HepG2 (cell line): ENCODE measurements around the gene KPNB1. TPM values are rescaled to one million over a fixed set of nuclear protein-coding genes. Genes with fewer than 3 reads are reported as not detected.

Experiments
- ARNT2 ChIP-seq: sonication (generic); formaldehyde crosslinking; IDR thresholded peaks from 2 replicates; pipeline ENCODE4 v1.8.0; 2022; ENCODE audit warnings: mild to moderate bottlenecking, low read depth, missing genetic modification reagents, moderate library complexity
- GFI1 ChIP-seq: sonication (generic); formaldehyde crosslinking; IDR thresholded peaks from 2 replicates; pipeline ENCODE4 v1.5.0; 2020; ENCODE audit warnings: missing genetic modification reagents, mild to moderate bottlenecking, borderline replicate concordance
- HNRNPUL1 ChIP-seq: fragments of 200-400 bp; formaldehyde crosslinking; IDR thresholded peaks from 2 replicates; pipeline ENCODE4 v1.6.1; 2017; ENCODE audit warnings: low read depth, mild to moderate bottlenecking, low read length, moderate library complexity
- JUNB ChIP-seq: sonication (generic); formaldehyde crosslinking; IDR thresholded peaks from 2 replicates; pipeline ENCODE4 v1.8.0; 2022; ENCODE audit warnings: missing genetic modification reagents, mild to moderate bottlenecking, borderline replicate concordance
- MED13 ChIP-seq: sonication (generic); formaldehyde crosslinking; IDR thresholded peaks from 2 replicates; pipeline ENCODE4 v1.5.0; 2020; ENCODE audit warnings: missing genetic modification reagents
- NR2F2 ChIP-seq: IDR thresholded peaks from 2 replicates; pipeline ENCODE4 v1.6.1; 2012; ENCODE audit warnings: low read depth, inconsistent platforms, borderline replicate concordance
- NR2F6 ChIP-seq, 2 experiments: IDR thresholded peaks; 2 replicates each; pipeline ENCODE4 v1.6.1; 2016; ENCODE audit warnings: antibody characterized with exemption in 1 of 2, mild to moderate bottlenecking in 1 of 2
- RBFOX2 ChIP-seq: fragments of 200-400 bp; formaldehyde crosslinking; IDR thresholded peaks from 2 replicates; pipeline ENCODE4 v1.6.1; 2017; ENCODE audit warnings: low read depth, mild to moderate bottlenecking, low read length
- RORA ChIP-seq: sonication (generic); formaldehyde crosslinking; IDR thresholded peaks from 2 replicates; pipeline ENCODE4 v1.5.0; 2020; ENCODE audit warnings: mild to moderate bottlenecking, missing genetic modification reagents, moderate library complexity
- RXRA ChIP-seq: sonication (generic); formaldehyde crosslinking; IDR thresholded peaks from 2 replicates; pipeline ENCODE4 v1.5.1; 2020; ENCODE audit warnings: missing genetic modification reagents
- SKI ChIP-seq: fragments of 450-650 bp; IDR thresholded peaks from one replicate; pipeline ENCODE4 v1.6.1; 2018; ENCODE audit warnings: mild to moderate bottlenecking; ENCODE audit not compliant: partially characterized antibody
- SMAD1 ChIP-seq: sonication (generic); formaldehyde crosslinking; IDR thresholded peaks from 2 replicates; pipeline ENCODE4 v1.4.0; 2020; ENCODE audit warnings: missing genetic modification reagents, low read depth, mild to moderate bottlenecking, borderline replicate concordance
- SP5 ChIP-seq: IDR thresholded peaks from 2 replicates; pipeline ENCODE4 v1.6.1; 2016; ENCODE audit warnings: low read depth, borderline replicate concordance
- TOE1 ChIP-seq: sonication (generic); formaldehyde crosslinking; IDR thresholded peaks from 2 replicates; pipeline ENCODE4 v1.4.0; 2020; ENCODE audit warnings: mild to moderate bottlenecking, missing genetic modification reagents
- ZMYM2 ChIP-seq: sonication (generic); formaldehyde crosslinking; IDR thresholded peaks from 2 replicates; pipeline ENCODE4 v1.8.0; 2022; ENCODE audit warnings: mild to moderate bottlenecking, missing genetic modification reagents
- ZNF33A ChIP-seq: sonication (generic); formaldehyde crosslinking; IDR thresholded peaks from 2 replicates; pipeline ENCODE4 v1.5.1; 2020; ENCODE audit warnings: missing genetic modification reagents, mild to moderate bottlenecking, moderate library complexity, borderline replicate concordance
- ZNF34 ChIP-seq: sonication (generic); formaldehyde crosslinking; IDR thresholded peaks from 2 replicates; pipeline ENCODE4 v1.4.0; 2020; ENCODE audit warnings: mild to moderate bottlenecking, missing genetic modification reagents, borderline replicate concordance
- ZNF644 ChIP-seq: IDR thresholded peaks from 2 replicates; pipeline ENCODE4 v1.6.1; 2016; ENCODE audit warnings: low read depth
- ZNF747 ChIP-seq: sonication (generic); formaldehyde crosslinking; IDR thresholded peaks from 2 replicates; pipeline ENCODE4 v1.8.1; 2023; ENCODE audit warnings: missing genetic modification reagents, mild to moderate bottlenecking, borderline replicate concordance
- ZNF761 ChIP-seq: sonication (generic); formaldehyde crosslinking; conservative IDR thresholded peaks from 2 replicates; pipeline ENCODE4 v1.4.0; 2020; ENCODE audit warnings: mild to moderate bottlenecking, missing genetic modification reagents
- polyA plus RNA-seq, 8 experiments: library from polyadenylated mRNA; depleted of rRNA in 3 of 8; stranded (reverse) in 7 of 8; unstranded in 1 of 8; fragments of >200 nt; fragmentation: Illumina TruSeq in 4 of 8; extraction: Trizol in 4 of 8; gene quantifications; 2 replicates each; pipeline versions ENCODE4 v1.2.1 to v1.2.3, GENCODE V29; 2011 to 2016; ENCODE audit warnings: low read depth in 4 of 8, missing spikeins in 1 of 8, mixed read lengths in 1 of 8; ENCODE audit not compliant: insufficient read depth in 1 of 8
- total RNA-seq, 5 experiments: library from RNA; depleted of rRNA; stranded (reverse); fragments of >200 nt; fragmentation: Illumina TruSeq; extraction: Trizol; gene quantifications; 2 replicates each; pipeline ENCODE4 v1.2.3, GENCODE V29; 2016; ENCODE audit warnings: low read depth in 1 of 5
- TF ChIP-seq, protein P1 (sequence below): sonication (generic); formaldehyde crosslinking; IDR thresholded peaks from 2 replicates; pipeline ENCODE4 v1.5.0; 2020; ENCODE audit warnings: missing genetic modification reagents
- TF ChIP-seq, protein P2 (sequence below): sonication (generic); formaldehyde crosslinking; IDR thresholded peaks from 2 replicates; pipeline ENCODE4 v1.4.0; 2020; ENCODE audit warnings: missing genetic modification reagents
- TF ChIP-seq, protein P3 (sequence below): sonication (generic); formaldehyde crosslinking; IDR thresholded peaks from 2 replicates; pipeline ENCODE4 v1.4.0; 2020; ENCODE audit warnings: mild to moderate bottlenecking, missing genetic modification reagents
- TF ChIP-seq, protein P4 (sequence below): sonication (generic); formaldehyde crosslinking; IDR thresholded peaks from 2 replicates; pipeline ENCODE4 v1.9.0; 2021; ENCODE audit warnings: missing genetic modification reagents, mild to moderate bottlenecking, borderline replicate concordance
- TF ChIP-seq, protein P5 (sequence below): sonication (generic); formaldehyde crosslinking; IDR thresholded peaks from 2 replicates; pipeline ENCODE4 v1.4.0; 2020; ENCODE audit warnings: missing genetic modification reagents; ENCODE audit errors: not compliant biosample characterization

KPNB1 gene
- total and polyA plus RNA-seq, 2 of the 13 experiments (the other 11 are each of a cell fraction or from before 2014, with no cell fraction given) = 164 to 424 TPM

DNA sequence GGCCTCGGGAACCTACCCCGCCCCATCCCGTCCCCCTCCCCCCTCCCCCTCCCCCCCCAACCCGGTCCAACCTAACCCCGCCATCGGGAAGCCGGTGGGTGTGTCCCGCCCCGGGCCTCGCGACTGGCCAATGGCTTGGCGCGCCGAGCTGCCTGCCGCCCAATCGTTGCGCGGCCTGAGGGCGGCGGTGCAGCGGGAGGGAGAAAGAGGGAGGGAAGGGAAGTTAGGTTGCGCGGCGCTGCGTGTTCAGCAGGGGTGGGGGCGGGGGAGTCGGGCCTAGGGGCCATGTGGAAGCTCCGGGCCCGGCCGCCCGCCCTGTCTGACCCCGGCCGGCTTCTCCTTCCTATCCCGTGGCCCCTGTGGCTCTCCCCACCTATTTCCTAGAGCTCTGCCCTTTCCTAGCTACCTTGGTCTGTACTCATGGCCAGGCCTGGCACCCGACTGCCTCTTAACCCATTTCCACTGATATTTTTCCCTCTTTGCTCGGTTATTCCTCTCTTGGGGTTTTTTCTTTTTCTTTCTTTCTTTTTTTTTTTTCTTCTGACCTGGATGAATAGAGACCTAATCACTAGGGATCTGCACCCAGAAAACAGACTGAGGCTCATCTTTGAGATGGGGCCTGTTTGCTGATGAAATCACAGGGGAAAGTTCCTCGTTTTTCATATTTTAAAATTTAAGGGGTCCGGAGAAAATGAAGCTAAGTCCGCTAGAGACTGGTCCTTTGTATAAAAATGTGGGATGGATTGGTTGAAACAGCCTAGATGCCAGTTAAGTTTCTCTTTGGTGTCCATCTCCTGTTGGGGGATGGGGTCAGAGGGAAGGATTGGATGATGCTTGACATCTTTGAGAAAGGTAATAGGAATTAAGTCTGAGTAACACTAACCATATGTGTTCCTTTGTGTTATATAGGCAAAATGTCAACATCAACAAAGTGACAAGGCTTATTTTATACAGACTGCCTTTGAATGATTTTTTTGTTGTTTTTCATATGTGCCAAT, 1.1 kb downstream of the KPNB1 start (continued):
- no peak for TF ChIP-seq MED13 (CRISPR knock-in tag)
- no peak for TF ChIP-seq NR2F6 (IDR thresholded peaks at IDR 0.05)
- TF ChIP-seq NR2F6 (CRISPR knock-in tag; IDR thresholded peaks at IDR 0.05) = no peak
- no peak for TF ChIP-seq ZNF761 (CRISPR knock-in tag)
- no peak for TF ChIP-seq RORA (CRISPR knock-in tag)
- no peak for TF ChIP-seq JUNB (CRISPR knock-in tag)
- no peak for TF ChIP-seq ZMYM2
- TF ChIP-seq ZNF34 (CRISPR knock-in tag) = 0 out of 2 replicates have a peak, but pooled peaks have one; percentile 10
- no peak for TF ChIP-seq SMAD1
- no peak for TF ChIP-seq ZNF644 (CRISPR knock-in tag)
- TF ChIP-seq SP5 (CRISPR knock-in tag) = peak; percentile 59
- TF ChIP-seq, protein P1, sequence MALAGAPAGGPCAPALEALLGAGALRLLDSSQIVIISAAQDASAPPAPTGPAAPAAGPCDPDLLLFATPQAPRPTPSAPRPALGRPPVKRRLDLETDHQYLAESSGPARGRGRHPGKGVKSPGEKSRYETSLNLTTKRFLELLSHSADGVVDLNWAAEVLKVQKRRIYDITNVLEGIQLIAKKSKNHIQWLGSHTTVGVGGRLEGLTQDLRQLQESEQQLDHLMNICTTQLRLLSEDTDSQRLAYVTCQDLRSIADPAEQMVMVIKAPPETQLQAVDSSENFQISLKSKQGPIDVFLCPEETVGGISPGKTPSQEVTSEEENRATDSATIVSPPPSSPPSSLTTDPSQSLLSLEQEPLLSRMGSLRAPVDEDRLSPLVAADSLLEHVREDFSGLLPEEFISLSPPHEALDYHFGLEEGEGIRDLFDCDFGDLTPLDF (CRISPR knock-in tag) = 0 out of 2 replicates have a peak, but pooled peaks have one; percentile 25
- TF ChIP-seq, protein P2, sequence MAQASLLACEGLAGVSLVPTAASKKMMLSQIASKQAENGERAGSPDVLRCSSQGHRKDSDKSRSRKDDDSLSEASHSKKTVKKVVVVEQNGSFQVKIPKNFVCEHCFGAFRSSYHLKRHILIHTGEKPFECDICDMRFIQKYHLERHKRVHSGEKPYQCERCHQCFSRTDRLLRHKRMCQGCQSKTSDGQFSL (CRISPR knock-in tag) = no peak
- TF ChIP-seq RXRA (CRISPR knock-in tag) = peak; percentile 63
- TF ChIP-seq GFI1 (CRISPR knock-in tag) = no peak
- TF ChIP-seq NR2F2 = no peak
- no peak for TF ChIP-seq TOE1
- TF ChIP-seq, protein P3, sequence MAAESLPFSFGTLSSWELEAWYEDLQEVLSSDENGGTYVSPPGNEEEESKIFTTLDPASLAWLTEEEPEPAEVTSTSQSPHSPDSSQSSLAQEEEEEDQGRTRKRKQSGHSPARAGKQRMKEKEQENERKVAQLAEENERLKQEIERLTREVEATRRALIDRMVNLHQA (CRISPR knock-in tag) = no peak
- TF ChIP-seq RBFOX2 = peak; percentile 73
- TF ChIP-seq ARNT2 (CRISPR knock-in tag) = peak; percentile 80
- TF ChIP-seq ZNF33A = no peak
- TF ChIP-seq ZNF747 (CRISPR knock-in tag) = no peak
- TF ChIP-seq SKI = no peak
- TF ChIP-seq, protein P4, sequence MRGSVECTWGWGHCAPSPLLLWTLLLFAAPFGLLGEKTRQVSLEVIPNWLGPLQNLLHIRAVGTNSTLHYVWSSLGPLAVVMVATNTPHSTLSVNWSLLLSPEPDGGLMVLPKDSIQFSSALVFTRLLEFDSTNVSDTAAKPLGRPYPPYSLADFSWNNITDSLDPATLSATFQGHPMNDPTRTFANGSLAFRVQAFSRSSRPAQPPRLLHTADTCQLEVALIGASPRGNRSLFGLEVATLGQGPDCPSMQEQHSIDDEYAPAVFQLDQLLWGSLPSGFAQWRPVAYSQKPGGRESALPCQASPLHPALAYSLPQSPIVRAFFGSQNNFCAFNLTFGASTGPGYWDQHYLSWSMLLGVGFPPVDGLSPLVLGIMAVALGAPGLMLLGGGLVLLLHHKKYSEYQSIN (CRISPR knock-in tag) = no peak
- TF ChIP-seq HNRNPUL1 = no peak
- TF ChIP-seq, protein P5, sequence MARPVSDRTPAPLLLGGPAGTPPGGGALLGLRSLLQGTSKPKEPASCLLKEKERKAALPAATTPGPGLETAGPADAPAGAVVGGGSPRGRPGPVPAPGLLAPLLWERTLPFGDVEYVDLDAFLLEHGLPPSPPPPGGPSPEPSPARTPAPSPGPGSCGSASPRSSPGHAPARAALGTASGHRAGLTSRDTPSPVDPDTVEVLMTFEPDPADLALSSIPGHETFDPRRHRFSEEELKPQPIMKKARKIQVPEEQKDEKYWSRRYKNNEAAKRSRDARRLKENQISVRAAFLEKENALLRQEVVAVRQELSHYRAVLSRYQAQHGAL = no peak
